MM.1S (cell line): Measurements from ENCODE around the gene ZNF672.

ENCODE experiments used
- DNase-seq: peaks from one replicate; pipeline ENCODE4 v3.0.0-alpha.2; 2015
- H2AFZ ChIP-seq: fragments of 300-600 bp; sonication (generic); 2 replicates; pipeline ENCODE4 v1.6.0; 2016; ENCODE audit warnings: antibody characterized with exemption, low read length
- H3F3A ChIP-seq: fragments of 300-600 bp; sonication (generic); 2 replicates; pipeline ENCODE4 v1.6.1; 2016; ENCODE audit warnings: mild to moderate bottlenecking, antibody characterized with exemption, low read length, moderate library complexity, mixed read lengths; ENCODE audit not compliant: insufficient read depth
- H3K27ac ChIP-seq: fragments of 300-600 bp; sonication (generic); 2 replicates; pipeline ENCODE4 v1.5.1; 2016; ENCODE audit warnings: mild to moderate bottlenecking, low read length
- H3K27me3 ChIP-seq: fragments of 300-600 bp; sonication (generic); replicated peaks from 2 replicates; pipeline ENCODE4 v1.6.0; 2016; ENCODE audit warnings: low read length; ENCODE audit not compliant: insufficient read depth
- H3K36me3 ChIP-seq: fragments of 300-600 bp; sonication (generic); replicated peaks from 2 replicates; pipeline ENCODE4 v1.6.1; 2016; ENCODE audit warnings: mild to moderate bottlenecking, low read length, mixed read lengths; ENCODE audit not compliant: insufficient read depth
- H3K4me1 ChIP-seq: fragments of 300-600 bp; sonication (generic); 2 replicates; pipeline ENCODE4 v1.6.1; 2016; ENCODE audit warnings: low read length, mixed read lengths
- H3K4me2 ChIP-seq: fragments of 300-600 bp; sonication (generic); 2 replicates; pipeline ENCODE4 v1.6.0; 2016; ENCODE audit warnings: low read depth, low read length
- H3K4me3 ChIP-seq: fragments of 300-600 bp; sonication (generic); 2 replicates; pipeline ENCODE4 v1.5.1; 2016; ENCODE audit warnings: low read length, mixed read lengths
- H3K79me2 ChIP-seq: fragments of 300-600 bp; sonication (generic); 2 replicates; pipeline ENCODE4 v1.6.1; 2016; ENCODE audit warnings: mixed run types, low read length, mixed read lengths
- H3K9ac ChIP-seq: fragments of 300-600 bp; sonication (generic); 2 replicates; pipeline ENCODE4 v1.6.1; 2016; ENCODE audit warnings: low read length, mixed read lengths
- H3K9me2 ChIP-seq: fragments of 300-600 bp; sonication (generic); replicated peaks from 2 replicates; pipeline ENCODE4 v1.6.1; 2016; ENCODE audit warnings: mild to moderate bottlenecking, low read length, mixed read lengths; ENCODE audit not compliant: insufficient read depth
- H3K9me3 ChIP-seq: fragments of 300-600 bp; sonication (generic); replicated peaks from 2 replicates; pipeline ENCODE4 v1.6.1; 2016; ENCODE audit warnings: mild to moderate bottlenecking, low read length, mixed read lengths; ENCODE audit not compliant: insufficient read depth
- H4K20me1 ChIP-seq: fragments of 300-600 bp; sonication (generic); 2 replicates; pipeline ENCODE4 v1.6.1; 2016; ENCODE audit warnings: mild to moderate bottlenecking, low read length, moderate library complexity, mixed read lengths; ENCODE audit not compliant: insufficient read depth
- EZH2 ChIP-seq: fragments of 300-600 bp; sonication (generic); optimal IDR thresholded peaks from 2 replicates; pipeline ENCODE3; 2017; ENCODE audit warnings: low read depth, mild to moderate bottlenecking, antibody characterized with exemption, low read length, mixed read lengths
- EZH2phosphoT487 ChIP-seq: fragments of 300-600 bp; sonication (generic); IDR thresholded peaks from 2 replicates; pipeline ENCODE4 v1.6.1; 2018; ENCODE audit warnings: antibody characterized with exemption, low read length
- TF ChIP-seq, protein P1 (sequence below): fragments of 300-600 bp; sonication (generic); IDR thresholded peaks from 2 replicates; pipeline ENCODE4 v1.5.1; 2016; ENCODE audit warnings: antibody characterized with exemption, low read length, mixed read lengths

The ZNF672 gene

DNA sequence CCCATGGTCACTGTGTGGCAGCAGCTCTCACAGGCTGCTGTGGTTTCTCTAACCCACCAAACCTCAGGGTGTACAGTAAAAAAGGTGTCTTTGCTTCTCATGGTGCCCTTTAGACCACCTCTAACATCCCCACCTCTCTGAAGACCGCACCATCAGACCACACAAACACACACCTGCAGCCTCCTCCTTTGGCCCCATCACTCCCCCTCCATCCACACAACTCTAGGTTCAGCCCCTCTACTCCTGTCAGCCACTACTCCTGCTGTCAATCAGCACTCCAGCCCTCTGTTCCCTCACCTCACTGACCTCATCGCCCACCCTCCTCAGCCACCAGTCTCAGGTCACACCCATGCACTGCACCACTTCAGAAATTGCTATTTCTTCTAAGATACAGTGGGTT, 13.4 kb downstream of the ZNF672 start:
- no peak overlapping the region for H3K27ac ChIP-seq
- TF ChIP-seq EZH2phosphoT487: no peak
- TF ChIP-seq, protein P1, sequence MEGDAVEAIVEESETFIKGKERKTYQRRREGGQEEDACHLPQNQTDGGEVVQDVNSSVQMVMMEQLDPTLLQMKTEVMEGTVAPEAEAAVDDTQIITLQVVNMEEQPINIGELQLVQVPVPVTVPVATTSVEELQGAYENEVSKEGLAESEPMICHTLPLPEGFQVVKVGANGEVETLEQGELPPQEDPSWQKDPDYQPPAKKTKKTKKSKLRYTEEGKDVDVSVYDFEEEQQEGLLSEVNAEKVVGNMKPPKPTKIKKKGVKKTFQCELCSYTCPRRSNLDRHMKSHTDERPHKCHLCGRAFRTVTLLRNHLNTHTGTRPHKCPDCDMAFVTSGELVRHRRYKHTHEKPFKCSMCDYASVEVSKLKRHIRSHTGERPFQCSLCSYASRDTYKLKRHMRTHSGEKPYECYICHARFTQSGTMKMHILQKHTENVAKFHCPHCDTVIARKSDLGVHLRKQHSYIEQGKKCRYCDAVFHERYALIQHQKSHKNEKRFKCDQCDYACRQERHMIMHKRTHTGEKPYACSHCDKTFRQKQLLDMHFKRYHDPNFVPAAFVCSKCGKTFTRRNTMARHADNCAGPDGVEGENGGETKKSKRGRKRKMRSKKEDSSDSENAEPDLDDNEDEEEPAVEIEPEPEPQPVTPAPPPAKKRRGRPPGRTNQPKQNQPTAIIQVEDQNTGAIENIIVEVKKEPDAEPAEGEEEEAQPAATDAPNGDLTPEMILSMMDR: no peak
- TF ChIP-seq EZH2: no peak

DNA sequence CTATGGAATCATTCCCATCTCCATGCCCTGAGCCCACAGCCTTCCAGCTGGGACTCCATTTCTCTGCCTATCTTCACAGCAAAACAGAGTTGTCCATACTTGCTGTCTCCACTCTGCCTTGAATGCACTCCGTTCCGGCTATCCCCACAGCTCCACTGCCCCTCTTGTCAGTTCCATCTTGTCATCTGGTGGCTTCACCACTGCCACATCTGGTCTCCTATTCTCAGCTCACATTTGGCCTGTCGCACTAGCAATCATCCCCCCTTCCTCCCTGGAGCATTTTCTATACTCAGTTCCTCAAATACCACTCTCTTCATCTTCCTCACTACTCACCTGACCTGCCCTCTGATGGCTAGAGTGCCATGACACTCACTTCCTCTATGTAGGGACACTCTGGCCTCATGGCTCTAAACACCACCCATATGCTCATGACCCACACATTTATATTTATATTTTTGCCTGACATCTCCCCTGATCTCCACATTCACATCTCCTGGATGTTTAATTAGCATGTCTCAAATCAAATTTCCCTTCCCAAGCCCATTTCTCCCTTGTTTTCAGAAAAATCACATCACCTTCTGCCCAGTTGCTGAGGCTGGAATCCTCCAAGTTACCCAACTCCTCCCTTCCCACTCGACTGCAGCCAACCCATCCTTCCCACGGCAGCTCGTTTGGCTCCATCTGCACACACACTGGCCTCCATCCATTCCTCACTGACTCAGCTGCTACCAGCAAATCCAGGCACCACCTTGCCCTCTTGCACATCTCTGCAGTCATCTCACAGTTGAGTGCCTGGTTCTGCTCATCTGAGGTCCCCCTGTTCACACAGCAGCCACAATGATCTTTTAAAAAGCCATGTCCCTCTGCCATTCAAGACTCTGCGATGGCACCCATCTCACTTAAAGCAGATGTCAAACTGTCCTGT, 14.7 kb downstream of the ZNF672 start:
- no peaks in the 10 kb centered on the region for H3F3A ChIP-seq
- no peak overlapping the region for H2AFZ ChIP-seq
- no peaks in the 10 kb centered on the region; the same call in 1 of the 2 replicates for H3K36me3 ChIP-seq
- H3K4me2 ChIP-seq: no peak overlapping the region
- no peak for TF ChIP-seq EZH2
- no peak for TF ChIP-seq EZH2phosphoT487
- TF ChIP-seq, protein P1: no peak
- H3K79me2 ChIP-seq: peaks cover 14% of the 10 kb centered on the region
- no peaks in the 10 kb centered on the region for H3K9me2 ChIP-seq
- peaks cover 10% of the 10 kb centered on the region; the same call in 1 of the 2 replicates for H3K4me1 ChIP-seq
- H4K20me1 ChIP-seq: no peaks in the 10 kb centered on the region
- no peaks in the 10 kb centered on the region for H3K9me3 ChIP-seq
- H3K4me3 ChIP-seq: no peak overlapping the region
- no peak for DNase-seq
- no peaks in the 10 kb centered on the region for H3K27me3 ChIP-seq
- H3K9ac ChIP-seq: no peak overlapping the region
- no peak overlapping the region for H3K27ac ChIP-seq

More for the DNA sequence above, 13.4 kb downstream of the ZNF672 start:
- no peak overlapping the region for H3K4me2 ChIP-seq
- H3K4me1 ChIP-seq: no peaks in the 10 kb centered on the region
- H3K4me3 ChIP-seq: no peak overlapping the region
- no peak overlapping the region for H3K9ac ChIP-seq
- H3K9me3 ChIP-seq: no peaks in the 10 kb centered on the region
- no peaks in the 10 kb centered on the region for H3K27me3 ChIP-seq
- no peaks in the 10 kb centered on the region for H4K20me1 ChIP-seq
- no peak for DNase-seq
- no peaks in the 10 kb centered on the region for H3K9me2 ChIP-seq
- no peaks in the 10 kb centered on the region; the same call in 1 of the 2 replicates for H3K36me3 ChIP-seq
- H3K79me2 ChIP-seq: 0 out of 2 replicates have a peak, but pooled peaks cover 3% of the 10 kb centered on the region
- H2AFZ ChIP-seq: no peak overlapping the region
- no peaks in the 10 kb centered on the region for H3F3A ChIP-seq

DNA sequence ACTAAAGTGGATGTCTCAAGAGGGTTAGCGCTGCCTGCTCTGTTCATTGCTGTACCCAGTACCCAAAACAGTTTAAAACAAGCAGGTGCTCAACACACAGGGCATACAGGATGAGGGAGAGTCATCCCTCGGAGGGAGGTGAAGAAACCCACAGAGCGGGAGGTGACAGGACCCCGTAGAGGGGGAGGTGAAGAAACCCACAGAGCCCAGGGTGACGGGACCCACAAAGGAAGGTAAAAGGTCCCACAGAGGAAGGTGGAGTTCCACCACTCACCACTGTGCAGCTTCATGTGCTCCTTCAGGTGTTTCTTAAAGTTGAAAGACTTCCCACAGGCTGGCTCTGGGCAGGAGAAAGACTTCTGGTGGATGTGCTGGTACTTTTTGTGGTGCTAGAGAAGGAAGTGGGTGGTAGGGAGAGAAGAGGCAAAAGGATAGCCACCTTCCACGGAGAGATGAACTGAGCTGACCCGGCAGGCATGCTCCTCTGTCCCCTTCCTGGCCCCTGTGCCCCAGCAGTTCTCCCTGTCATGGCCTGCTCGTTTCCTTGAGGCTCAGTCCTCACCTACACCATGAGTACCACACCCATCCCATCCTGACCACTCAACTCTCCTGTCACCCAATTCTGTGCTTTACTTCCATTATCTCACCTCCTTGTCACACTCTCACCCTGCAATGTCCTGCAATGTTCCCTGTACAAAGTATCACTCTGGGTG, 15.8 kb downstream of the ZNF672 start:
- Histone ChIP-seq H3K79me2 (peaks cover 20% of the 10 kb centered on the region), H3K27me3 (no peaks in the 10 kb centered on the region), H3K27ac (no peak overlapping the region), H3K4me2 (no peak overlapping the region), H3K4me3 (no peak overlapping the region), H3K9me2 (no peaks in the 10 kb centered on the region), H3K36me3 (no peaks in the 10 kb centered on the region), H3K4me1 (peaks cover 11% of the 10 kb centered on the region; the same call in 1 of the 2 replicates), H3K9me3 (no peaks in the 10 kb centered on the region), H2AFZ (no peak overlapping the region), H3K9ac (no peak overlapping the region), H4K20me1 (no peaks in the 10 kb centered on the region), H3F3A (no peaks in the 10 kb centered on the region)
- no peak for DNase-seq
- no peak for TF ChIP-seq EZH2
- TF ChIP-seq, protein P1: no peak
- TF ChIP-seq EZH2phosphoT487: no peak
